IMR-90 (cell line): ENCODE measurements around the gene ZAR1.

Experiments
- CHD1 ChIP-seq: IDR thresholded peaks from 2 replicates; pipeline ENCODE4 v1.6.1; 2012; ENCODE audit warnings: low read depth, low read length, improper control_type of control experiment
- CTCF ChIP-seq: conservative IDR thresholded peaks from 2 replicates; pipeline ENCODE4 v1.5.1; 2012; ENCODE audit warnings: mild to moderate bottlenecking, low read depth, low read length, improper control_type of control experiment
- FOS ChIP-seq: fragments of 150-350 bp; IDR thresholded peaks from 2 replicates; pipeline ENCODE4 v1.6.1; 2016; ENCODE audit warnings: low read depth, low read length
- POLR2A ChIP-seq: IDR thresholded peaks from 2 replicates; pipeline ENCODE4 v1.6.1; 2012; ENCODE audit warnings: mild to moderate bottlenecking, low read depth, low read length
- RAD21 ChIP-seq: IDR thresholded peaks from 2 replicates; pipeline ENCODE4 v1.6.1; 2012; ENCODE audit warnings: low read length, improper control_type of control experiment
- RCOR1 ChIP-seq: IDR thresholded peaks from 2 replicates; pipeline ENCODE4 v1.6.1; 2012; ENCODE audit warnings: mild to moderate bottlenecking, low read length, improper control_type of control experiment; ENCODE audit not compliant: insufficient replicate concordance

- no peak for TF ChIP-seq CTCF
- no peak for TF ChIP-seq POLR2A
- TF ChIP-seq FOS, result no peak
- TF ChIP-seq RCOR1, result no peak
- TF ChIP-seq RAD21, result no peak
- no peak for TF ChIP-seq CHD1
Measured at GRCh38 chr4:48481581-48481980, 8.5 kb upstream of the ZAR1 start.
